GM04504 (cell line): ENCODE results near the gene SLC17A9.
"Not testable (repeated sequence)": the region's sequence is repeated elsewhere in the genome, so short reads cannot be mapped to it uniquely, and the experiment has no call there.

Source experiments
- DNase-seq: peaks from one replicate; pipeline ENCODE4 v3.0.0-alpha.2; 2012; ENCODE audit warnings: low read depth

SLC17A9 gene

GRCh38 chr20:62956387-62957135, 4.1 kb downstream of the SLC17A9 start:
- DNase-seq: no peak

GRCh38 chr20:62957136-62958117, 4.9 kb downstream of the SLC17A9 start:
- no peak for DNase-seq

GRCh38 chr20:62958388-62959100, 6.0 kb downstream of the SLC17A9 start:
- DNase-seq: no peak

GRCh38 chr20:62959101-62959971, 6.8 kb downstream of the SLC17A9 start:
- no peak for DNase-seq

GRCh38 chr20:62959998-62960436, 7.5 kb downstream of the SLC17A9 start:
- DNase-seq: no peak

GRCh38 chr20:62960446-62961309, 8.2 kb downstream of the SLC17A9 start:
- DNase-seq: not testable (repeated sequence)

GRCh38 chr20:62961310-62961783, 8.8 kb downstream of the SLC17A9 start:
- DNase-seq: no peak

- DNase-seq: no peak
These were observed 9.3 kb downstream of the SLC17A9 start for GRCh38 chr20:62961799-62962198.

GRCh38 chr20:62962221-62962879, 9.8 kb downstream of the SLC17A9 start:
- DNase-seq: no peak

- DNase-seq: no peak
These were observed 10.5 kb downstream of the SLC17A9 start for GRCh38 chr20:62962891-62963613.

GRCh38 chr20:62963614-62964397, 11.3 kb downstream of the SLC17A9 start:
- no peak for DNase-seq

GRCh38 chr20:62964700-62965099, 12.2 kb downstream of the SLC17A9 start:
- no peak for DNase-seq

GRCh38 chr20:62965363-62965771, 12.9 kb downstream of the SLC17A9 start:
- no peak for DNase-seq

- no peak for DNase-seq
These were observed 14.0 kb downstream of the SLC17A9 start for GRCh38 chr20:62966212-62967148.

- DNase-seq: no peak
These were observed 14.6 kb downstream of the SLC17A9 start for GRCh38 chr20:62967149-62967501.

GRCh38 chr20:62967628-62968351, 15.3 kb downstream of the SLC17A9 start:
- no peak for DNase-seq
